Measurements from ENCODE around the gene KLHL34.

The KLHL34 gene

DNA sequence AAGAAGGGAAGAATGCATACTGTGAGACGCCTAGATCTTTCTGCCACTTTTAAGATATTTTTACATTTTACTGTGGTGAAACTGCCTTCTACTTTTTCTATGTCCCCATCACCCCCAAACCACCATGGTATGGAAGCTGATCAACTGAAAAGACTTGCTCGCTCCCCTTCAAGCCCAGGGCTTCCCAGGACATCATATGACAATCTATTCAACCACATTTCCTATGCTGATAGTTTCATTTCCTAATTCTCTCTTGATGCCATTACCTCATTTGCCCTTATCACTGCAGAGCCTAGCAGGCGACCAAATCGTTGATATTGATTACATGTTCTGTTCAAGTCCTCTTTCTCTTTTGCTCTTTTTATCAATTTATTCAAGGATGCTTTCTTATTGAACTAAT lies 40.1 kb upstream of the KLHL34 start:
- DNase-seq = no peak
- no peak for TF ChIP-seq CTCF (IDR thresholded peaks at IDR 0.05; ENCODE audit: low read length)
- no peak for TF ChIP-seq EZH2phosphoT487 (IDR thresholded peaks at IDR 0.05; ENCODE audit: low read length)
- H4K20me1 ChIP-seq (ENCODE audit: insufficient read depth, low read length) = no peaks in the 10 kb centered on the region

GRCh38 chrX:21691512-21692018 lies 33.4 kb upstream of the KLHL34 start:
- DNase-seq = no peak
- H3K27ac ChIP-seq (ENCODE audit: low read length) = no peak overlapping the region
- no peaks in the 10 kb centered on the region for H3K79me2 ChIP-seq (ENCODE audit: low read length)
- no peaks in the 10 kb centered on the region for H3K36me3 ChIP-seq (replicated peaks; ENCODE audit: insufficient read depth, low read length)
- no peaks in the 10 kb centered on the region for H3K9me2 ChIP-seq (replicated peaks; ENCODE audit: insufficient read depth, low read length)
- H3K4me1 ChIP-seq (ENCODE audit: low read length) = no peaks in the 10 kb centered on the region
- no peak overlapping the region for H3K4me2 ChIP-seq (ENCODE audit: low read depth, low read length)
- no peaks in the 10 kb centered on the region for H3K27me3 ChIP-seq (replicated peaks; ENCODE audit: insufficient read depth, low read length)
- no peak overlapping the region for H2AFZ ChIP-seq (ENCODE audit: low read length)
- H3K9me3 ChIP-seq (replicated peaks; ENCODE audit: insufficient read depth, low read length) = no peaks in the 10 kb centered on the region
- H3K4me3 ChIP-seq (ENCODE audit: low read length) = no peak overlapping the region
- H3K9ac ChIP-seq (ENCODE audit: low read length) = no peak overlapping the region
- no peaks in the 10 kb centered on the region for H4K20me1 ChIP-seq (ENCODE audit: insufficient read depth, low read length)
- TF ChIP-seq EZH2 (optimal IDR thresholded peaks at IDR 0.05; ENCODE audit: low read depth, low read length) = no peak
- TF ChIP-seq CTCF (IDR thresholded peaks at IDR 0.05; ENCODE audit: low read length) = no peak
- TF ChIP-seq EZH2phosphoT487 (IDR thresholded peaks at IDR 0.05; ENCODE audit: low read length) = no peak
- no peaks in the 10 kb centered on the region for H3F3A ChIP-seq (ENCODE audit: insufficient read depth, low read length)

More for the DNA sequence above, 40.1 kb upstream of the KLHL34 start:
- Histone ChIP-seq H3K9me3 (replicated peaks; ENCODE audit: insufficient read depth, low read length) (no peaks in the 10 kb centered on the region), H3K4me3 (ENCODE audit: low read length) (no peak overlapping the region), H3K79me2 (ENCODE audit: low read length) (no peaks in the 10 kb centered on the region), H3K36me3 (replicated peaks; ENCODE audit: insufficient read depth, low read length) (no peaks in the 10 kb centered on the region), H2AFZ (ENCODE audit: low read length) (no peak overlapping the region), H3K27me3 (replicated peaks; ENCODE audit: insufficient read depth, low read length) (no peaks in the 10 kb centered on the region), H3F3A (ENCODE audit: insufficient read depth, low read length) (no peaks in the 10 kb centered on the region), H3K9me2 (replicated peaks; ENCODE audit: insufficient read depth, low read length) (no peaks in the 10 kb centered on the region), H3K27ac (ENCODE audit: low read length) (no peak overlapping the region), H3K9ac (ENCODE audit: low read length) (no peak overlapping the region), H3K4me1 (ENCODE audit: low read length) (no peaks in the 10 kb centered on the region), H3K4me2 (ENCODE audit: low read depth, low read length) (no peak overlapping the region)

- Histone ChIP-seq H2AFZ (ENCODE audit: low read length) (no peak overlapping the region), H3K9me2 (replicated peaks; ENCODE audit: insufficient read depth, low read length) (no peaks in the 10 kb centered on the region)
- DNase-seq = no peak
Measured at GRCh38 chrX:21683941-21684340, 25.8 kb upstream of the KLHL34 start.

More at GRCh38 chrX:21683941-21684340, 25.8 kb upstream of the KLHL34 start:
- no peaks in the 10 kb centered on the region for H3K36me3 ChIP-seq (replicated peaks; ENCODE audit: insufficient read depth, low read length)
- no peak overlapping the region for H3K4me2 ChIP-seq (ENCODE audit: low read depth, low read length)
- no peaks in the 10 kb centered on the region for H3K27me3 ChIP-seq (replicated peaks; ENCODE audit: insufficient read depth, low read length)
- H3K4me3 ChIP-seq (ENCODE audit: low read length) = no peak overlapping the region
- TF ChIP-seq CTCF (IDR thresholded peaks at IDR 0.05; ENCODE audit: low read length) = no peak
- TF ChIP-seq EZH2 (optimal IDR thresholded peaks at IDR 0.05; ENCODE audit: low read depth, low read length) = no peak
- no peak for TF ChIP-seq EZH2phosphoT487 (IDR thresholded peaks at IDR 0.05; ENCODE audit: low read length)
- H4K20me1 ChIP-seq (ENCODE audit: insufficient read depth, low read length) = no peaks in the 10 kb centered on the region
- H3K79me2 ChIP-seq (ENCODE audit: low read length) = no peaks in the 10 kb centered on the region
- no peaks in the 10 kb centered on the region for H3K4me1 ChIP-seq (ENCODE audit: low read length)
- no peak overlapping the region for H3K27ac ChIP-seq (ENCODE audit: low read length)
- H3K9me3 ChIP-seq (replicated peaks; ENCODE audit: insufficient read depth, low read length) = no peaks in the 10 kb centered on the region
- no peaks in the 10 kb centered on the region for H3F3A ChIP-seq (ENCODE audit: insufficient read depth, low read length)
- H3K9ac ChIP-seq (ENCODE audit: low read length) = no peak overlapping the region

Data from MM.1S (cell line).